CD14-positive monocyte (primary cell): Measurements from ENCODE around the gene CLIP4. TPM values are rescaled to one million over a fixed set of nuclear protein-coding genes. Genes with fewer than 3 reads are reported as not detected.

Source experiments
- DNase-seq, 3 donors: peaks; one replicate each; pipeline ENCODE4 v3.0.0-alpha.2; 2011 to 2022
- H2AFZ ChIP-seq: 2 replicates; pipeline ENCODE4 v1.6.0; 2012; ENCODE audit warnings: mild to moderate bottlenecking, low read depth, low read length, inconsistent platforms; ENCODE audit not compliant: insufficient read depth, poor library complexity, severe bottlenecking
- H3K27ac ChIP-seq, 2 donors: 1 replicate in 1 of 2; 2 replicates in 1 of 2; pipeline ENCODE4 v1.5.1; 2012 to 2013; ENCODE audit warnings: low read length in 2 of 2, control low read depth in 1 of 2, inconsistent platforms in 1 of 2, low read depth in 1 of 2, mild to moderate bottlenecking in 1 of 2
- H3K27me3 ChIP-seq, 2 donors: one replicate each; pipeline versions ENCODE4 v1.6.0 to v1.6.1; 2011 to 2013; ENCODE audit warnings: low read length in 2 of 2; ENCODE audit not compliant: control insufficient read depth in 2 of 2, insufficient read depth in 2 of 2
- H3K36me3 ChIP-seq, 2 donors: replicated peaks in 1 of 2; 1 replicate in 1 of 2; 2 replicates in 1 of 2; pipeline versions ENCODE4 v1.5.1 to v1.6.1; 2012 to 2013; ENCODE audit warnings: low read length in 2 of 2, control low read depth in 1 of 2, inconsistent platforms in 1 of 2, mild to moderate bottlenecking in 1 of 2; ENCODE audit not compliant: insufficient read depth in 2 of 2, control insufficient read depth in 1 of 2
- H3K4me1 ChIP-seq, 2 donors: 1 replicate in 1 of 2; 2 replicates in 1 of 2; pipeline versions ENCODE4 v1.5.1 to v1.6.1; 2012 to 2013; ENCODE audit warnings: low read length in 2 of 2, control low read depth in 1 of 2, inconsistent platforms in 1 of 2, mild to moderate bottlenecking in 1 of 2, moderate library complexity in 1 of 2; ENCODE audit not compliant: insufficient read depth in 2 of 2, control insufficient read depth in 1 of 2
- H3K4me2 ChIP-seq: replicated peaks from 2 replicates; pipeline ENCODE3; 2012; ENCODE audit warnings: low read length, moderate library complexity, mild to moderate bottlenecking; ENCODE audit not compliant: poor library complexity, severe bottlenecking; ENCODE audit errors: extremely low read depth
- H3K4me3 ChIP-seq, 3 experiments: fragments of 200-600 bp in 1 of 3; sonication (generic) in 1 of 3; replicated peaks in 1 of 3; 1 replicate in 2 of 3; 2 replicates in 1 of 3; pipeline ENCODE4 v1.5.1; 2011 to 2013; ENCODE audit warnings: low read length in 3 of 3, mild to moderate bottlenecking in 3 of 3, control low read depth in 2 of 3, low read depth in 2 of 3, inconsistent platforms in 1 of 3, moderate library complexity in 1 of 3
- H3K79me2 ChIP-seq: 2 replicates; pipeline ENCODE4 v1.6.0; 2012; ENCODE audit warnings: mild to moderate bottlenecking, control low read depth, inconsistent platforms, low read length, moderate library complexity; ENCODE audit not compliant: insufficient read depth
- H3K9ac ChIP-seq: 2 replicates; pipeline ENCODE4 v1.6.0; 2017; ENCODE audit warnings: low read length, mild to moderate bottlenecking; ENCODE audit not compliant: insufficient read depth, poor library complexity, severe bottlenecking
- H3K9me3 ChIP-seq, 2 donors: replicated peaks in 1 of 2; 1 replicate in 1 of 2; 2 replicates in 1 of 2; pipeline versions ENCODE4 v1.5.1 to v1.6.1; 2012 to 2013; ENCODE audit warnings: low read length in 2 of 2, control low read depth in 1 of 2; ENCODE audit not compliant: control insufficient read depth in 1 of 2, insufficient read depth in 1 of 2
- H4K20me1 ChIP-seq: 2 replicates; pipeline ENCODE4 v1.6.0; 2012; ENCODE audit warnings: mild to moderate bottlenecking, low read length, control low read depth, moderate library complexity; ENCODE audit not compliant: insufficient read depth
- H3K27ac Mint-ChIP-seq, 7 donors: one replicate each; pipeline ENCODE4 v1.8.0; 2020; ENCODE audit warnings: mild to moderate bottlenecking in 7 of 7, mixed read lengths in 7 of 7, moderate library complexity in 6 of 7, inconsistent platforms in 2 of 7
- H3K27me3 Mint-ChIP-seq, 3 donors: one replicate each; pipeline ENCODE4 v1.8.0; 2021 to 2022; ENCODE audit warnings: low read depth in 3 of 3, mild to moderate bottlenecking in 3 of 3, mixed read lengths in 3 of 3, moderate library complexity in 3 of 3, inconsistent platforms in 1 of 3
- H3K36me3 Mint-ChIP-seq, 2 donors: one replicate each; pipeline ENCODE4 v1.8.0; 2020; ENCODE audit warnings: mixed read lengths in 2 of 2, inconsistent platforms in 1 of 2, mild to moderate bottlenecking in 1 of 2
- H3K4me1 Mint-ChIP-seq: one replicate; pipeline ENCODE4 v1.8.0; 2020; ENCODE audit warnings: mild to moderate bottlenecking, mixed read lengths
- H3K4me3 Mint-ChIP-seq, 2 donors: one replicate each; pipeline ENCODE4 v1.8.0; 2020; ENCODE audit warnings: mild to moderate bottlenecking in 2 of 2, mixed read lengths in 2 of 2, moderate library complexity in 1 of 2
- H3K9me3 Mint-ChIP-seq, 7 donors: one replicate each; pipeline ENCODE4 v1.8.0; 2020 to 2022; ENCODE audit warnings: mixed read lengths in 7 of 7, mild to moderate bottlenecking in 6 of 7, moderate library complexity in 6 of 7, inconsistent platforms in 2 of 7
- WGBS: methylation state at CpG from one replicate; pipeline ENCODE4 v1.1.5; 2013; ENCODE audit warnings: missing lambda C conversion rate; ENCODE audit not compliant: insufficient coverage; 5-methylcytosine and 5-hydroxymethylcytosine counted together
- intact Hi-C, 2 donors: fragments of 100-400 bp; cut with micrococcal nuclease; formaldehyde crosslinking; loops; one replicate each; pipeline versions ENCODE4 v1.15.0 to v1.15.1; 2023
- polyA plus RNA-seq, 3 donors: library from polyadenylated mRNA; depleted of rRNA in 1 of 3; unstranded in 2 of 3; stranded (reverse) in 1 of 3; fragments of 300-500 nt in 2 of 3; fragments of >200 nt in 1 of 3; fragmentation: Illumina TruSeq in 2 of 3; gene quantifications; 1 replicate in 2 of 3; 2 replicates in 1 of 3; pipeline ENCODE4 v1.2.3, GENCODE V29; 2012 to 2021
- TF ChIP-seq, protein P1 (sequence below): fragments of 200-600 bp; IDR thresholded peaks from one replicate; pipeline ENCODE4 v1.8.0; 2022; ENCODE audit warnings: antibody characterized with exemption, mild to moderate bottlenecking

Gene CLIP4
- polyA plus RNA-seq, 3 donors, result 19.6 to 29.8 (median 21.7) TPM

DNA sequence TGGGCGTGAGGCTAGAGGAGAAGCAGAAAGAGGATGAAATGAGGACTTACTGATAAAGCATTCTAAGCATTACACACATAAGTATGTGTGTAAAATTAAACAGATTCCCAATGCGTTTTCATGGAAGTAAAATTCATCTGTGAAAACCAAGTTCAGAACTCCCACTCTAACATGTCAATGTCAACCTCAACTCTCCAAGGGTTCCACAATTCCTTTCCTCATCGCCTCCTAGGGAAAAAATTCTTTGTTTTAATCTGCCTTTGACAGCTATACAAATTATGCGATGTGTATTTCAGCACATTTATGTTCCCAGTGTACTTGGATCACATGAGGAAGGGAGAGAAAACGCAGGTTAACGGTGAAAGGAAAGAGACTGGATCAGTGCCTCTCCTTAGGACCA is 76.6 kb downstream of the CLIP4 start:
- H3K9me3 ChIP-seq, result peaks cover 0 to 5% of the 10 kb centered on the region in 2 donors
- no peak overlapping the region for H3K27ac Mint-ChIP-seq
- H3K79me2 ChIP-seq, result no peaks in the 10 kb centered on the region
- no peak overlapping the region for H3K4me3 Mint-ChIP-seq
- H3K4me1 Mint-ChIP-seq, result peaks cover 16% of the 10 kb centered on the region
- intact Hi-C loops, result no loop called here
- no peaks in the 10 kb centered on the region for H4K20me1 ChIP-seq
- H3K9me3 Mint-ChIP-seq, result peaks cover 3 to 6% (median 5%) of the 10 kb centered on the region in 7 donors
- no peak overlapping the region for H3K27ac ChIP-seq
- peaks cover 0 to 1% (median 0%) of the 10 kb centered on the region in 3 donors for H3K27me3 Mint-ChIP-seq
- peaks cover 8 to 9% of the 10 kb centered on the region in 2 donors for H3K4me1 ChIP-seq
- DNase-seq, result no peak
- H3K27me3 ChIP-seq, result no peaks in the 10 kb centered on the region
- no peak overlapping the region for H3K4me3 ChIP-seq
- 96% methylated on average over 3 of the region's 6 CpGs for WGBS
- H2AFZ ChIP-seq, result no peak overlapping the region
- peaks cover 0 to 4% of the 10 kb centered on the region in 2 donors for H3K36me3 ChIP-seq
- H3K9ac ChIP-seq, result no peak overlapping the region
- no peak overlapping the region for H3K4me2 ChIP-seq
- H3K36me3 Mint-ChIP-seq, result peaks cover 4 to 8% of the 10 kb centered on the region in 2 donors
- TF ChIP-seq, protein P1, sequence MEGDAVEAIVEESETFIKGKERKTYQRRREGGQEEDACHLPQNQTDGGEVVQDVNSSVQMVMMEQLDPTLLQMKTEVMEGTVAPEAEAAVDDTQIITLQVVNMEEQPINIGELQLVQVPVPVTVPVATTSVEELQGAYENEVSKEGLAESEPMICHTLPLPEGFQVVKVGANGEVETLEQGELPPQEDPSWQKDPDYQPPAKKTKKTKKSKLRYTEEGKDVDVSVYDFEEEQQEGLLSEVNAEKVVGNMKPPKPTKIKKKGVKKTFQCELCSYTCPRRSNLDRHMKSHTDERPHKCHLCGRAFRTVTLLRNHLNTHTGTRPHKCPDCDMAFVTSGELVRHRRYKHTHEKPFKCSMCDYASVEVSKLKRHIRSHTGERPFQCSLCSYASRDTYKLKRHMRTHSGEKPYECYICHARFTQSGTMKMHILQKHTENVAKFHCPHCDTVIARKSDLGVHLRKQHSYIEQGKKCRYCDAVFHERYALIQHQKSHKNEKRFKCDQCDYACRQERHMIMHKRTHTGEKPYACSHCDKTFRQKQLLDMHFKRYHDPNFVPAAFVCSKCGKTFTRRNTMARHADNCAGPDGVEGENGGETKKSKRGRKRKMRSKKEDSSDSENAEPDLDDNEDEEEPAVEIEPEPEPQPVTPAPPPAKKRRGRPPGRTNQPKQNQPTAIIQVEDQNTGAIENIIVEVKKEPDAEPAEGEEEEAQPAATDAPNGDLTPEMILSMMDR, result no peak

DNA sequence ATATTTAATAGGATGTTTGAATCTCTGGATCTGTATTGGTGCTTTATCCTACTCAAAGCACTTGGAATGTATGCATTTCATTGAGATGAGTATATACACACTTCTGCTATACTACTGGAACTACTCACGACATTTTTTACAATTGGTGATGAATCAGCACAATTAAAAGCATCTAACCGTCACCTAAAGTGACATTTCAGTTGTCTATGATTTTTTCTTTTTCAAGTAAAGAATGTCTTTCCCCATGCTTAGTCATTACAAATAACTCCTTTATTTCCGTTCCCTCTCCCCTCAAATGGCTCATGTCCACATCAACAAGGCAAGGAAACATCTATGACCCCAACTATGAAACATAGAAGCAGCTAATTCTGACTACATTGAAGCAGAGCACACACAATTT is 77.3 kb downstream of the CLIP4 start:
- H3K36me3 Mint-ChIP-seq, result peaks cover 3 to 7% of the 10 kb centered on the region in 2 donors
- no peak overlapping the region for H2AFZ ChIP-seq
- no peak overlapping the region for H3K4me3 Mint-ChIP-seq
- intact Hi-C loops, result no loop called here
- no peaks in the 10 kb centered on the region for H3K27me3 ChIP-seq
- H3K9ac ChIP-seq, result no peak overlapping the region
- H3K9me3 Mint-ChIP-seq, result peaks cover 2 to 3% (median 2%) of the 10 kb centered on the region in 7 donors
- H3K27ac ChIP-seq, result no peak overlapping the region
- H3K9me3 ChIP-seq, result peaks cover 0 to 1% of the 10 kb centered on the region in 2 donors
- H3K27me3 Mint-ChIP-seq, result peaks cover 0 to 1% (median 0%) of the 10 kb centered on the region in 3 donors
- H3K79me2 ChIP-seq, result no peaks in the 10 kb centered on the region
- no peak for DNase-seq
- H4K20me1 ChIP-seq, result no peaks in the 10 kb centered on the region
- 17% methylated on average over 1 of the region's 3 CpGs for WGBS
- TF ChIP-seq, protein P1, result no peak
- H3K4me3 ChIP-seq, result no peak overlapping the region
- H3K27ac Mint-ChIP-seq, result no peak overlapping the region
- H3K36me3 ChIP-seq, result peaks cover 0 to under 1% of the 10 kb centered on the region in 2 donors
- H3K4me1 Mint-ChIP-seq, result peaks cover 18% of the 10 kb centered on the region
- peaks cover 8 to 9% of the 10 kb centered on the region in 2 donors for H3K4me1 ChIP-seq
- no peak overlapping the region for H3K4me2 ChIP-seq
